Thyroid gland (tissue), 4 donors: Measurements from ENCODE around the gene DPP7. TPM values are rescaled to one million over a fixed set of nuclear protein-coding genes. Genes with fewer than 3 reads are reported as not detected.
"Not testable (repeated sequence)": the region's sequence is repeated elsewhere in the genome, so short reads cannot be mapped to it uniquely, and the experiment has no call there.

Source experiments
- DNase-seq, 2 donors: peaks; one replicate each; pipeline ENCODE4 v3.0.0-alpha.2; 2019
- H3K27ac ChIP-seq, 3 donors: fragments of 200-600 bp; sonication (generic); 1 replicate in 2 of 3; 2 replicates in 1 of 3; pipeline ENCODE4 v1.5.1; 2016 to 2019; ENCODE audit warnings: mild to moderate bottlenecking in 1 of 3, moderate library complexity in 1 of 3
- H3K27me3 ChIP-seq: fragments of 200-600 bp; sonication (generic); one replicate; pipeline ENCODE4 v1.5.1; 2019
- H3K36me3 ChIP-seq, 2 donors: fragments of 200-600 bp; sonication (generic); one replicate each; pipeline ENCODE4 v1.5.1; 2016 to 2019
- H3K4me1 ChIP-seq, 2 donors: fragments of 200-600 bp; sonication (generic); one replicate each; pipeline ENCODE4 v1.5.1; 2017 to 2019
- H3K4me3 ChIP-seq, 3 donors: fragments of 200-600 bp; sonication (generic); replicated peaks in 1 of 3; 1 replicate in 2 of 3; 2 replicates in 1 of 3; pipeline ENCODE4 v1.5.1; 2016; ENCODE audit warnings: mild to moderate bottlenecking in 1 of 3
- H3K9me3 ChIP-seq: fragments of 200-600 bp; sonication (generic); one replicate; pipeline ENCODE4 v1.5.1; 2017
- POLR2A ChIP-seq, 2 donors: fragments of 450-650 bp; IDR thresholded peaks; one replicate each; pipeline ENCODE4 v1.6.1; 2017; ENCODE audit warnings: antibody characterized with exemption in 2 of 2, mild to moderate bottlenecking in 2 of 2, moderate library complexity in 1 of 2
- WGBS, 2 donors: methylation state at CpG; one replicate each; pipeline ENCODE4 v1.1.5; 2017; 5-methylcytosine and 5-hydroxymethylcytosine counted together
- intact Hi-C: fragments of 100-400 bp; cut with DNase I; formaldehyde crosslinking; loops from one replicate; pipeline ENCODE4 v1.15.1; 2023
- total RNA-seq, 4 donors: library from RNA; depleted of rRNA; stranded (reverse); fragments of >200 nt; gene quantifications; one replicate each; pipeline ENCODE4 v1.2.3, GENCODE V29; 2016
- TF ChIP-seq, protein P1 (sequence below), 6 experiments: fragments of 200-600 bp in 3 of 6; fragments of 450-650 bp in 3 of 6; sonication (generic) in 3 of 6; IDR thresholded peaks; one replicate each; pipeline ENCODE4 v1.5.1; 2016 to 2019; ENCODE audit warnings: antibody characterized with exemption in 6 of 6, mild to moderate bottlenecking in 2 of 6, inconsistent platforms in 1 of 6, moderate library complexity in 1 of 6

DPP7 gene
- total RNA-seq, 4 donors from 2014 or later: 120 to 209 (median 157) TPM

DNA sequence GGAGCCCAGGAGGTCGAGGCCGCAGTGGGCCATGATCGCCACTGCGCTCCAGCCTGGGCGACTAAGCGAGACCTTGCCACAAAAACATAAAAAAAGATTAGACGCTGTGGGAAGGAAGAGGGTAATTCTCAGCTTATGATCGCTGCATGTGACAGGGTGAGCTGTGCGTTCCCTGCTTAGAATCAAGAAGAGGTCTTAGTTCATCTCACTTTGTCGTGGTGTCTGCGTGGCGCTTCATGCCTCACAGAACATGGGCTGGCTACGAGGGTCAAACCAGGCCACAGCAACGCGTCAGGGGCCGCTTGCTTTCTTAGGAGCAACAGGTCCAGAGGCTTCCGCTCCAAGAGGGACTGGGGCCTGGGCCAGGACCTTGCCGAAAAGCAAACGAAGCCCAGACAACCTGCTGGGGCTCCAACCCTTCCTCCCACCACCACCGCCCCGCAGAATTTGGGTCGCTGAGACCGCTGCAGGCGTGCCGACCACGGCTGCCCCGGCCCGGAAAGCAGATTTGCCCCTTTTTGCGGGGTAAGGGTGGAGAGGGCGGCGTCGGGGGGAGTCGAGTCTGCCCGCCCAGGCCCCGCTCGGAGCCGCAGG, 14.4 kb upstream of the DPP7 start:
- no peaks in the 10 kb centered on the region for H3K36me3 ChIP-seq
- TF ChIP-seq POLR2A (IDR thresholded peaks at IDR 0.05): no peak
- TF ChIP-seq, protein P1, sequence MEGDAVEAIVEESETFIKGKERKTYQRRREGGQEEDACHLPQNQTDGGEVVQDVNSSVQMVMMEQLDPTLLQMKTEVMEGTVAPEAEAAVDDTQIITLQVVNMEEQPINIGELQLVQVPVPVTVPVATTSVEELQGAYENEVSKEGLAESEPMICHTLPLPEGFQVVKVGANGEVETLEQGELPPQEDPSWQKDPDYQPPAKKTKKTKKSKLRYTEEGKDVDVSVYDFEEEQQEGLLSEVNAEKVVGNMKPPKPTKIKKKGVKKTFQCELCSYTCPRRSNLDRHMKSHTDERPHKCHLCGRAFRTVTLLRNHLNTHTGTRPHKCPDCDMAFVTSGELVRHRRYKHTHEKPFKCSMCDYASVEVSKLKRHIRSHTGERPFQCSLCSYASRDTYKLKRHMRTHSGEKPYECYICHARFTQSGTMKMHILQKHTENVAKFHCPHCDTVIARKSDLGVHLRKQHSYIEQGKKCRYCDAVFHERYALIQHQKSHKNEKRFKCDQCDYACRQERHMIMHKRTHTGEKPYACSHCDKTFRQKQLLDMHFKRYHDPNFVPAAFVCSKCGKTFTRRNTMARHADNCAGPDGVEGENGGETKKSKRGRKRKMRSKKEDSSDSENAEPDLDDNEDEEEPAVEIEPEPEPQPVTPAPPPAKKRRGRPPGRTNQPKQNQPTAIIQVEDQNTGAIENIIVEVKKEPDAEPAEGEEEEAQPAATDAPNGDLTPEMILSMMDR (IDR thresholded peaks at IDR 0.05): no peak
- peak; percentile 16 to 40 for DNase-seq
- intact Hi-C loops: no loop called here
- WGBS, 2 donors: 48 to 67% methylated on average over 12 to 14 of the region's 37 CpGs
- no peaks in the 10 kb centered on the region for H3K9me3 ChIP-seq
- peaks cover 5 to 14% of the 10 kb centered on the region in 2 donors for H3K4me1 ChIP-seq
- H3K27me3 ChIP-seq: no peaks in the 10 kb centered on the region
- H3K27ac ChIP-seq: peak overlapping the region; percentile 17 to 75 (median 57)
- peak overlapping the region; percentile 59 to 92 (median 74) for H3K4me3 ChIP-seq

DNA sequence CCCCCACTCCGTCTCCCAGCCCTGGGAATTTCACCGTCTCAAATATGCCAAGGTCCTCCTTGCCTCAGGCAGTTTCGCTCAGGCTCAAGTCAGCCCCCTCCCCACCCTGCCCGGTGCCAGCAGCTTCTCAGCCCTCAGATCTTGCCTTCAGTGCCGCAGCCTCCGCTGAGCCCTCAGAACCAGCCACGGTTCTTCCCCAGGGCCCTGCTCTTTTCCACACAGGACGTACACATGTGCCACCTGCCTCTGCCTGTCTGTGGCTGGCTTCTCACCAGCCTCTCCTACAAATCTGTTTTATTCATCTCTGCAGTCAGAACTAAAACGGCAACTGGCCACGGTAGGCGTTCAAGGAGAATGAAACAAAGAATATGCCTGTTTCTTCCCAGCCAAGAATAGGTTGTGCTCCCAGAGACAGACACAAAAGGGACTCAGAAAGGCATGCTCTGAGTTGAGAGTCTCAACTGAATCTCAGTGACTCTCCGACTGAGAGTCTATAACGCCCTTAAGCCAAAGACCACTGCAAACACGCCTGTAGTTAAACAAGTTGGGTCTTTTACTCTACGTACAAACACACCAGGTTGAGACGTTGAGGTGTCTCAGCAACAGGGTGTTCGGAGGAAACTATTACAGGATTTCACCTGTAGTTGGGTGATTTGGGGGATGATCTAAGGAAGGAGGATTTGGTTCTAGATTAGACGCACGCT, 13.8 kb upstream of the DPP7 start:
- H3K36me3 ChIP-seq: no peaks in the 10 kb centered on the region
- no peaks in the 10 kb centered on the region for H3K27me3 ChIP-seq
- H3K27ac ChIP-seq: no peak overlapping the region
- H3K4me1 ChIP-seq: peaks cover 5 to 14% of the 10 kb centered on the region in 2 donors
- no peak overlapping the region for H3K4me3 ChIP-seq
- TF ChIP-seq POLR2A (IDR thresholded peaks at IDR 0.05): no peak
- TF ChIP-seq, protein P1 (IDR thresholded peaks at IDR 0.05): no peak
- intact Hi-C loops: no loop called here
- WGBS, 2 donors: 85 to 86% methylated on average over 19 of the region's 19 CpGs
- DNase-seq: no peak
- H3K9me3 ChIP-seq: no peaks in the 10 kb centered on the region

DNA sequence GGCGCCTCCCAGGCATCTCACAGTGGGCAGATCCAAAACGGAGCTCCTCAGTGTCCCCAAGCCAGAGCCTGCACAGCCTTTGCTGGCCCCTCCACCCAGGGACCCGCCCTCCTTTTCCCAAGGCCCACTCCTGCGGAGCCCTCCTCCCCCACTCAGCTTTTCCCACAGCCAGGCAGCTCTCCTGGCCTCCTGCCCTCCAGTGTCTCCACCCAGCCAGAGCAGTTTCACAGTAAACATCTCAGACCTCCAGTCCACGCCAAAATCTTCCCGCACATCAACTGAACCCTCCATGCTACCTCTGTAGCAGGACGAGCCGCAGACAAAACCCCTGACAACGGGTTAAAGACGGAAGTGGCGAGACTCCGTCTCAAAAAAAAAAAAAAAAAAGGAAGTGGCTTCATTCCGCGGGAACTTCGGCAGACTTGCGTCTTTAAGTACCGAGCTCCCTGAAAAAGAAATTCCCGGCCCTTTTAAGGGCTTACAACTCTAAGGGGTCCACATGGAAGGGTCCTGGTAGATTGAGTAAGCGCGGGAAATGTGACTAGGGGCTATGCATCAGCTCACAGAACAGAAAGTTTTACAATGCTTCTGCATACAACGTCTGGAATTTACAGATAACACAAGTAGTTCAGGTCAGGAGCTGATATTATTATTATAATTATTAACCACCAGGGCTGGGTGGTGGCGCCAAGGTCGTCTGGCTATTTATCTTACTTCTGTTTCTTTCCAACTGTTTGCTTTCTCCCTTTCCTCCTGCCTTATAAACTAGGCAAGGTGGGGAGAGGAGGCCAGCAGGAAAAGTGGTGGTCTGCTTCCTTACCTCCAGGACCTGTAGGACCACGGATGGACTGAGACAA, 13.0 kb upstream of the DPP7 start:
- TF ChIP-seq POLR2A (IDR thresholded peaks at IDR 0.05): no peak
- TF ChIP-seq, protein P1 (IDR thresholded peaks at IDR 0.05): no peak
- no peaks in the 10 kb centered on the region for H3K9me3 ChIP-seq
- H3K4me1 ChIP-seq: peaks cover 5 to 14% of the 10 kb centered on the region in 2 donors
- intact Hi-C loops: no loop called here
- DNase-seq: no peak
- 65 to 66% methylated on average over 24 of the region's 24 CpGs for WGBS, 2 donors
- H3K4me3 ChIP-seq: no peak overlapping the region
- H3K36me3 ChIP-seq: no peaks in the 10 kb centered on the region
- no peaks in the 10 kb centered on the region for H3K27me3 ChIP-seq
- H3K27ac ChIP-seq: peak overlapping the region in 1 of 3 donors; percentile 18

DNA sequence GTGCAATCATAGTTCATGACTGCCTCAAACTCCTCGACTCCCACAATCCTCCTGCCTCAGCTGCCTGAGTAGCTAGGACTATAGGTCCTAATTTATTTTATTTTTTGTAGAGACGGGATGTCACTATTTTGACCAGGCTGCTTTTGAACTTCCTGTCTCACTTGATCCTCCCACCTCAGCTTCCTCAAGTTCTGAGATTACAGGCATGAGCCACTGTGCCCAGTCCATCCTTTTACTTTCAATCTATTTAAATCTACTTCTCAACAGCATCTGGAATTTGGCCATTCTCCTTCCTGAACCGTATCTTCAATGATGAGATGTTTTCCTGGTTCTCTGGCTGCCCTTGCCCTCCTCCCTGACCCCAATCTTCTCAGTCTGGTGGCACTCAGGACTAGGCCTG, 12.3 kb upstream of the DPP7 start:
- no peak for DNase-seq
- H3K9me3 ChIP-seq: no peaks in the 10 kb centered on the region
- intact Hi-C loops: no loop called here
- peak overlapping the region in 1 of 3 donors; percentile 18 for H3K27ac ChIP-seq
- 69 to 72% methylated on average over 3 of the region's 3 CpGs for WGBS, 2 donors
- no peaks in the 10 kb centered on the region for H3K36me3 ChIP-seq
- no peaks in the 10 kb centered on the region for H3K27me3 ChIP-seq
- no peak overlapping the region for H3K4me3 ChIP-seq
- peaks cover 5 to 14% of the 10 kb centered on the region in 2 donors for H3K4me1 ChIP-seq
- no peak for TF ChIP-seq POLR2A (IDR thresholded peaks at IDR 0.05)
- TF ChIP-seq, protein P1 (IDR thresholded peaks at IDR 0.05): no peak

DNA sequence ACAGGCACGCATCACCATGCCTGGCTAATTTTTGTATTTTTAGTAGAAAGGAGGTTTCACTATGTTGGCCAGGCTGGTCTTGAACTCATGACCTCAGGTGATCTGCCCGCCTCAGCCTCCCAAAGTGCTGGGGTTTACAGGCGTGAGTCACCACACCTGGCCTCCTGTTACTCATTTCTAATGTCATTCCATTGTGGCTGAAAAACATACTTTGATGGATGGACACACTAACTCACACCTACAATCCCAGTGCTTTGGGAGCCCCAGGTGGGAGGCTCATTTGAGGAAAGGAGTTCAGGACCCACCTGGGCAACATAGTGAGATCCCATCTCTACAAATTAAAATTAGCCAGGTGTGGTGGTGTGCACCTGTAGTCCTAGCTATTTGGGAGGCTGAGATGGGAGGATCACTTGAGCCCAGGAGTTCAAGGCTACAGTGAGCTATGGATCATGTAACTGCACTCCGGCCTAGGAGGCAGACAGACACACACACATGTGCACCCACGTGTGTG, 9.5 kb upstream of the DPP7 start:
- intact Hi-C loops, H3K4me1 ChIP-seq, H3K4me3 ChIP-seq, DNase-seq, H3K27me3 ChIP-seq, H3K36me3 ChIP-seq, H3K27ac ChIP-seq, H3K9me3 ChIP-seq: not testable (repeated sequence)
- 92 to 96% methylated on average over 5 of the region's 5 CpGs for WGBS, 2 donors
